HG03196 (cell line): Measurements from ENCODE around the gene ITIH2.

Experiments used
- ATAC-seq: cut with Tn5 transposase; IDR thresholded peaks from one replicate; pipeline ENCODE4 v1.9.1; 2021; ENCODE audit not compliant: unreplicated experiment

ITIH2 gene

GRCh38 chr10:7794251-7795026 is 91.3 kb downstream of the ITIH2 start:
- ATAC-seq: no peak

GRCh38 chr10:7795605-7796004 is 92.5 kb downstream of the ITIH2 start:
- no peak for ATAC-seq

- no peak for ATAC-seq
Observed at GRCh38 chr10:7797582-7797981, 94.5 kb downstream of the ITIH2 start.
